Inflammatory macrophage (primary cell): ENCODE data around the gene DLG5.

Experiments
- DNase-seq, 2 donors: peaks; one replicate each; pipeline ENCODE4 v3.0.0-alpha.2; 2020 to 2022
- total RNA-seq, 18 experiments: gene quantifications; one replicate each; lab custom pipeline; 2026; ENCODE audit warnings: mixed read lengths in 6 of 18, inconsistent platforms in 2 of 18; lab: John Stamatoyannopoulos, UW

Gene DLG5
- total RNA-seq, result 0.67 to 4.8 (median 1.7) reads per million in 18 experiments

- peak in 1 of 2 donors; percentile 1 for DNase-seq
Observed at GRCh38 chr10:77926566-77927401, at the start of gene DLG5. TSS of gene DLG5 (minus strand) at chr10:77926755. CDS start at chr10:77926520, 235 bp downstream.

GRCh38 chr10:77975086-77975666 is 48.6 kb upstream of the DLG5 start:
- DNase-seq, result no peak

- peak in 1 of 2 donors; percentile 7 for DNase-seq
Observed at GRCh38 chr10:77974396-77975074, 48.0 kb upstream of the DLG5 start.

- DNase-seq, result no peak
Observed at GRCh38 chr10:77973276-77973675, 46.7 kb upstream of the DLG5 start.

GRCh38 chr10:77972148-77972547 is 45.6 kb upstream of the DLG5 start:
- no peak for DNase-seq

GRCh38 chr10:77971804-77972144 is 45.2 kb upstream of the DLG5 start:
- no peak for DNase-seq

- DNase-seq, result peak; percentile 4 to 39
Observed at GRCh38 chr10:77970869-77971803, 44.6 kb upstream of the DLG5 start.

GRCh38 chr10:77969114-77969513 is 42.6 kb upstream of the DLG5 start:
- no peak for DNase-seq

GRCh38 chr10:77967611-77968022 is 41.1 kb upstream of the DLG5 start:
- no peak for DNase-seq

GRCh38 chr10:77965294-77965693 is 38.7 kb upstream of the DLG5 start:
- DNase-seq, result peak; percentile 57 to 63

GRCh38 chr10:77964811-77965210 is 38.3 kb upstream of the DLG5 start:
- no peak for DNase-seq

GRCh38 chr10:77963901-77964300 is 37.3 kb upstream of the DLG5 start:
- DNase-seq, result no peak

- no peak for DNase-seq
Observed at GRCh38 chr10:77962350-77963146, 36.0 kb upstream of the DLG5 start.

- no peak for DNase-seq
Observed at GRCh38 chr10:77961668-77962067, 35.1 kb upstream of the DLG5 start.

- no peak for DNase-seq
Observed at GRCh38 chr10:77960829-77961329, 34.3 kb upstream of the DLG5 start.

GRCh38 chr10:77959887-77960455 is 33.4 kb upstream of the DLG5 start:
- DNase-seq, result no peak

- DNase-seq, result no peak
Observed at GRCh38 chr10:77959384-77959783, 32.8 kb upstream of the DLG5 start.

GRCh38 chr10:77955136-77955535 is 28.6 kb upstream of the DLG5 start:
- no peak for DNase-seq

- no peak for DNase-seq
Observed at GRCh38 chr10:77949167-77949566, 22.6 kb upstream of the DLG5 start.

GRCh38 chr10:77946084-77946483 is 19.5 kb upstream of the DLG5 start:
- no peak for DNase-seq

GRCh38 chr10:77944519-77944918 is 18.0 kb upstream of the DLG5 start:
- DNase-seq, result peak; percentile 26 to 56
